Raji (cell line): ENCODE data around the gene TUBB3.

ENCODE experiments used
- POLR2A ChIP-seq: IDR thresholded peaks from 2 replicates; pipeline ENCODE4 v1.6.1; 2011; ENCODE audit warnings: low read depth, low read length, control low read depth; ENCODE audit not compliant: insufficient read depth

The TUBB3 gene

DNA sequence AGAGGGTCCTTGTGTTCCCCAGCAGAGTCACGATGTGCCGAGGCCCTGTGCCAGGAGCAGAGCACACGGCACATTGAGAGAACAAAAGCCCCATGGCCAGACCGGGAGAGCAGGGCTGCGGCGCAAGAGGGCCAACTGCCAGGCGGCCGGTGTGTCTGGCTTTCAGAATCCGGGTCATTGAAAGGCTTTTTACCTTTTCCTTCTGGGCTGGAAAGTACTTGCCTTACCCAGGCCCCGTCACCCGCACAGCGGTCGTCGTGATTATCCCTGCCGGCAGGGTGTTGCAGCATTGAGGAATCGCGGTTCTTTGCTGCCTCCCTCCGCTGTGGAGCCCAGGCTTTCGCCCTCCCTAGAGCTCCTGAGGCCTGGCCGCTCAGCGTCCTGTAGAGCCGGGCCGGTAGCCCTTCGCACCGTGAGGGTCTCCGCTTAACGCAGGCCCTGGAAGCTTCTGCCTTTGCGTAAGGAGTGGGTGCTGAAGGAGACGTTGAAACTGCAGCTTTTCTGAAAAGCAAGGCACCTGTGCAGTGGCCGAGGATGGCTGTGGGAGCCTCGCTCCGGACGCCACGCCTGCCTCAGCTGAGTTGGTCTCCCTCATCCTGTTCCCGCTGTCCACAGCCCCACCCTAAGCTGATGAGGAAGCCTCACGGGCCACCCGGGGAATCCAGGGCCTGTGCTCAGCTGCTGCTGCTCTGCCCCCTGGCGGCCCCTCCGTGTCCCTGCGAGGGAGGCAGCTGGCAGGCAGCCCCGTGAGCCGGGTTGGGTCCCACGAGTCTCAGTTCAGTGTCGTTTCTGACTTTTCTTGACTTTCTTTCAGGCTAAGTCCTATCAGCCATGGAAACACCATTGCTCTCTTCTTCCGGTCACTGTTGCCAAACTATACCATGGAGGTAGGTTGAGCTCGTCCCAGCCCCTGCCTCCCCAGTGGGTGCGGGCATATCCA is 13.1 kb upstream of the TUBB3 start:
- no peak for TF ChIP-seq POLR2A

DNA sequence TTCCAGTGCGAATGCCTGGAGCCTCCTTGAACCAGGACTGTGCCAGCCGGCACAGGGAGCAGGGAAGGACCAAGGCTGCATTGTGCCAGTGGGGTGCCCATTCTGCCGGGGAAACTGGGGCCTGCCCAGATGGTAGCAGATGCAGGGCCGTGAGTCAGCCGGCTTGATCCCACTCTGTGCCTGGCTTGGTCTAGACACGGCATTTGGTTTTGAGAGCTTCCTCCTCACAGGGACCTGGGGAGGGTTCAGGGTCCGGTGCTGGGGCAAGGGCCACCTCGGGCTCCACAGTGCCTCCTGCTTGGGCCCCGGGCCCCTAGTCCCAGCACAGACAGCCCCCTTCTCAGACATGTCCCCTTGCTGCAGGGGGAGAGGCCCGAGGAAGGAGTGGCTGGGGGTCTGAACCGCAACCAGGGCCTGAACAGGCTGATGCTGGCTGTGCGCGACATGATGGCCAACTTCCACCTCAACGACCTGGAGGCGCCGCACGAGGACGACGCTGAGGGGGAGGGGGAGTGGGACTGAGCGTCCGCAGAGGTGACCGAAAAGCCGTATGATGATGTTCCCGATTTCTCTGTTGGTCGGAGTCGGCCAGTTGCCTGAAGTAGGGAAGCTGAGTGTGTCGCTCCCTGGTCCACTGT is 12.3 kb upstream of the TUBB3 start:
- TF ChIP-seq POLR2A, result no peak

DNA sequence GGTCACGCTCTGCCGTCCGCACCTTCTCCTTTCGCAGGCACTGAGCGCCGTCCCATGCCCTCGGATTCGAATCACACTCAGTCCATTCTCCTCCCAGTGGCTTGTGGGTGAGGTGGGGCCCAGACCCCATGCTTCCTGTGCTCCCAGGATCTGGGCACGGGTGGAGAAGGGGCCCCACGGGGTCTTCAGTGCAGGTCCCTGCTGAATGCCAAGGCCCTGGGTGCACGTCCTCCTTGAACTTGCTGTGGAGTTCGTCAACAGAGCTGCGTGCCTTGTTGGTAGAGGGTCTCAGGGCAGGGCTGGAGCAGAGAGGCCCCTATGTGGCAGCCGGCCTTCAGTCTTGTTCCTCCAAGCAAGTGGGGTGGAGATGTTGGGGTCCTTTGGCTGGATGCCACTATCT is 11.8 kb upstream of the TUBB3 start:
- TF ChIP-seq POLR2A, result no peak

DNA sequence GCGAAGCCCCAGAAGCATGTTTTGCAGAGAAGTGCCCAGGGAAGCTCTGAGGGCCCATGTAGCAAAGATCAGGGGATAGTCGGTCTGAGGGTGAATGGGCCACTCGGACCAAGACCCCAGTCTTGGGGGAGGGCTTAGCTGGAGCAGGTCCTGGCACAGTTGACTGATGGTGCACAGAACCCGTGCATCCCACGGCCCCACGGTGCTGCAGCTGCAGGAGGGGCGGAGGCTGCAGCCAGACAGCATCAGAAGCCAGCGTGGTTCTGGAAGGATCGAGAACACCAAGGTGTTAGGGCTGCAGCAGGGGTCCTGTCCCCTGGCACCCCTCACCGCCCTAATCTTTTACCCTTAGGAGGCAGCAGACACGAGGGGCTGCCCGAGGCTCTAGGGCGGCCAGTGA is 11.0 kb upstream of the TUBB3 start:
- no peak for TF ChIP-seq POLR2A

DNA sequence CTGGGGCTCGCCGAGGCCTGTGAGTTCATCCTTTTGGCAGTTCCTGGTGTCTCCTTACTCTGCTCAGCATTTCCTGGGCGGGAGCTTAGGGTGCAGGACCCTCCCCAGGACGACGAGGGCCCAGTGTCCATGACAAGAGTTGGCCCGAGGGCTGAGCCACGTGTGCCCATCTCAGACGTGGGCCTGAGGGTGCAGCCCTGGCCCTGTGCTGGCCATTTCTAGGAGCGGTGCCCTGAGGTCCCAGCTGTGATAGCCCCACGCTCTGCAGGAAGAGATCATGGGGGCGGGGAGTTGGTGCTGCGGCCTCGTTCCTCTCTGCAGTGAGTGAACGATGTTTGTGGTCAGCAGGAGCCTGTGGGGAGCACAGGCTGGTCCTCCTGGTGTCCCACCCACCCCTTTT is 10.5 kb upstream of the TUBB3 start:
- no peak for TF ChIP-seq POLR2A

DNA sequence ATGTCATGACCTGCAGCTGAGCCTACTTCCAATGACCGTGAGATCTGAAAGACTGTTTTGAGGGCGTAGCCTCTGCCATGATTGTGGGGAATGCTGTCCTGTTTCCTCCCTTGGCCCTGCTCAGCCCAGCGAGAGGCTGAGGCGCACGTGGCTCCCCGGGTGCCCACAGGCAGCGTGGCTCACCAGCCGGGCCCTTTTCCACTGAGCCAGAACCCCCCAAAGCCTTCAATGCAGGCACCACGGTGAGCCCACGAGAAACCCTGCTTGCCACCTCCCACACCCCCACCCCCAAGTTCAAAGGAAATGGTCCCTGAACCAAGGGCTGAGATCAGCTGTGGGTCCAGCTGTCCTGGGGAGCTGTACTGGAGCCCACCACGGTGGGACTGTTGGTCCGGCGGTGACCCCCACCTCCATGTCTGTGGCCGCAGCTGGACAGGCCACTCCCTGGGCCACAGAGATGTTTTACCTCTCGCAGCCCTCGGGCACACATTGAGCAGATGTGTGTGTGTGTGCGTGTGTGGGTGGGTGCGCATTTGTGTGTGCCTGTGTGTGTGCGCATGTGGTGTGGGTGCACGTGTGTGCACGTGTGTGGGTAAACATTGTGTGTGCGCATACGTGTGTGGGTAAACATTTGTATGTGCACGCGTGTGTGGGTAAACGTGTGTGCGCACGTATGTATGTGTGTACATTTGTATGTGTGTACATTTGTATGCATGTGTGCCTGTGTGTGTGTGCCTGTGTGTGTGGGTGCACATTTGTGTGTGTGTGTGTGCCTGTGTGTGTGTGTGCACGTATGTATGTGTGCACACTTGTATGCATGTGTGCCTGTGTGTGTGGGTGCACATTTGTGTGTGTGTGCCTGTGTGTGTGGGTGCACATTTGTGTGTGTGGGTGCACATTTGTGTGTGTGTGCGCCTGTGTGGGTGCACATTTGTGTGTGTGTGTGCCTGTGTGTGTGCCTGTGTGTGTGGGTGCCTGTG is 9.4 kb upstream of the TUBB3 start:
- no peak for TF ChIP-seq POLR2A

DNA sequence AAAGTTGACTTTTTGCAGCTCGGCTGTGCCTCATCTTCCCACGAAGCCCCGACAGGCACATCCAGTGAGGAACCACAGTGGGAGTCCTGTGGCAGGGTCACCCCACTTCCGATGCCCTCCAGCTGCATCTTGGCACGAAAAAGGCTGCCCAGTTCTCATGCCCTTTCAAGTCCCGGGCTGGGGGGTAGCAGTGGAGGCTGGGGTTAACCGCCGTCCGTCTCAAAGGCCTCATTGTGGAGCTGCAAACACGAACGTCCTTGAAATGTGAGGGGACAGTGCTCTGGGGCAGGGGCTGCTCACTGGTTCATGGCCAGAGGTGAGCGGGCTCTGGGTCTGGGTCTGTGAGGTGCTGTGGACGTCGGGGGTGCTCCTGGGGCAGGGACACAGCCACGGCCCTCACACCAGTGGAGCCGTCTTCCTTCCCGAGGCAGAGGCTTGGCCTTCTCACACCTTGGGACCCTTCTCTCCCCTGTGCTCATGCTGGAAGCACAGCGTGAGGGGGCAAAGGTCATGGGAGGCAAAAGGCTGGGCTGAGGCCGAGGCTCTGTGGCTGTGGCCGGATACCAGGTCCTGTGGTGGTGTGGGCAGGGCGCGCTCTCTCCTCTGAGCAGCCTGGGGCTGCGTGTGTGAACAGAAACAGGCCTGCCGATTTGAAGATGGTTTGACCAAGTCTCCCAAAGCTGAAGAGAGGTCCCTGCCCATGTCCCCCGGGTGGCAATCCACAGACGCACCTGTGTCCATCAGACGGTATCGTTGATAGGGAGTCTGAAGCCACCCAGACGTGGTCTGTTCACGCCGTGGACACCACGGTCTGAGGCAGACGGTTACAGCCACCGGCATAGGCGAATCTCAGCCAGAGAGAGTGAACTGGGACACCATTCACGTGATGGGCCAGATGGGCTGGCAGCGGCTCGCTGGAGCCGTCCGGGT is 7.6 kb upstream of the TUBB3 start:
- no peak for TF ChIP-seq POLR2A

DNA sequence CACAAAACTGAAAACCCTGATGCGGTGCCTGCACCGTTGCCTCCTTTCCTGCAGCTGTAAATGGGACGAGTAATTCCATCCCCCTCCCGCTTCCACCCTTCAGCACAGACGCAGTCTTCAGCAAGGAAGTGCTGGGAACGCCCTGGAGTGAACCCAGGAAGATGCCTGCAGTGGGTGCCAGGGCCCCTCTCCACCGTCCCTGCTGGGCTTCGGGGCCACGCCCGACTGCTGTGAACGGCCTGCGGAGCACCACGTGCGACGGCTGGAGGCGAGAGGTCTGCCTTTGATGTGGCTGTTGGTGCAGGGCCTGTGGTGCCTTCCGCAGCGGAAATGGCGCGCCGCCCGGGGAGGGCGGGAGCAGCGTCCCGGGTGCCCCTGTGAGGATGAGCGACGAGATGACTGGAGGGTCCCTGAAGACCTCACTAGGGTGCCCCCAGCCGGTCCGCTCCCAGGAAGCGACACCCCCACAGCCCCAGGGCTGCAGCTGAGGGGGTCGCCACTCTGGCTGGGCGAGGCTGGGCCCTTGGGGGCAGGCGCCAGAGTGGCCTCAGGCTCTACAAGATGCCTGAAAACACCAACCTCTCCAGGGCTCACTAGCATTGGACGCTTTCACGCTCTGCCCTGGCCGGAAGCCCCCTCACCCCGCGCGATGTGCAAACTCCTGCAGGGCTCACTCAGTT is 5.2 kb upstream of the TUBB3 start:
- peak; percentile 39; the same call in 1 of the 2 replicates for TF ChIP-seq POLR2A

DNA sequence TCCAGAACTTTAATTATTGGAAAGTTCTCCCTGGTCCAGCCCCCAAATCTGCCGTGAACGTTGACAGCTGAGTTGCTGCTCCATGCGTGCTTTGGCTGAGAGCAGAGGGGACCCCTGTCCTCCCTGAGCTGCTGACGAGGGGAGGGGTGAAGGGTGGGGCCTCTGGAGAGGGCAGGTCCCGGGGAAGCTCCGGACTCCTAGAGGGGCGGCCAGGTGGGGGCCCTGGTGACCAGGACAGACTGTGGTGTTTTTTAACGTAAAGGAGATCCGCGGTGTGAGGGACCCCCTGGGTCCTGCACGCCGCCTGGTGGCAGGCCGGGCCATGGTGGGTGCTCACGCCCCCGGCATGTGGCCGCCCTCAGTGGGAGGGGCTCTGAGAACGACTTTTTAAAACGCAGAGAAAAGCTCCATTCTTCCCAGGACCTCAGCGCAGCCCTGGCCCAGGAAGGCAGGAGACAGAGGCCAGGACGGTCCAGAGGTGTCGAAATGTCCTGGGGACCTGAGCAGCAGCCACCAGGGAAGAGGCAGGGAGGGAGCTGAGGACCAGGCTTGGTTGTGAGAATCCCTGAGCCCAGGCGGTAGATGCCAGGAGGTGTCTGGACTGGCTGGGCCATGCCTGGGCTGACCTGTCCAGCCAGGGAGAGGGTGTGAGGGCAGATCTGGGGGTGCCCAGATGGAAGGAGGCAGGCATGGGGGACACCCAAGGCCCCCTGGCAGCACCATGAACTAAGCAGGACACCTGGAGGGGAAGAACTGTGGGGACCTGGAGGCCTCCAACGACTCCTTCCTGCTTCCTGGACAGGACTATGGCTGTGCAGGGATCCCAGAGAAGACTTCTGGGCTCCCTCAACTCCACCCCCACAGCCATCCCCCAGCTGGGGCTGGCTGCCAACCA is 4.4 kb upstream of the TUBB3 start, which contains the start of gene MC1R:
Gene MC1R, plus strand, starts transcription at position 410 of the 895 bp plus-strand sequence. Its CDS starts 397 bp downstream, at position 807.
- no peak for TF ChIP-seq POLR2A

DNA sequence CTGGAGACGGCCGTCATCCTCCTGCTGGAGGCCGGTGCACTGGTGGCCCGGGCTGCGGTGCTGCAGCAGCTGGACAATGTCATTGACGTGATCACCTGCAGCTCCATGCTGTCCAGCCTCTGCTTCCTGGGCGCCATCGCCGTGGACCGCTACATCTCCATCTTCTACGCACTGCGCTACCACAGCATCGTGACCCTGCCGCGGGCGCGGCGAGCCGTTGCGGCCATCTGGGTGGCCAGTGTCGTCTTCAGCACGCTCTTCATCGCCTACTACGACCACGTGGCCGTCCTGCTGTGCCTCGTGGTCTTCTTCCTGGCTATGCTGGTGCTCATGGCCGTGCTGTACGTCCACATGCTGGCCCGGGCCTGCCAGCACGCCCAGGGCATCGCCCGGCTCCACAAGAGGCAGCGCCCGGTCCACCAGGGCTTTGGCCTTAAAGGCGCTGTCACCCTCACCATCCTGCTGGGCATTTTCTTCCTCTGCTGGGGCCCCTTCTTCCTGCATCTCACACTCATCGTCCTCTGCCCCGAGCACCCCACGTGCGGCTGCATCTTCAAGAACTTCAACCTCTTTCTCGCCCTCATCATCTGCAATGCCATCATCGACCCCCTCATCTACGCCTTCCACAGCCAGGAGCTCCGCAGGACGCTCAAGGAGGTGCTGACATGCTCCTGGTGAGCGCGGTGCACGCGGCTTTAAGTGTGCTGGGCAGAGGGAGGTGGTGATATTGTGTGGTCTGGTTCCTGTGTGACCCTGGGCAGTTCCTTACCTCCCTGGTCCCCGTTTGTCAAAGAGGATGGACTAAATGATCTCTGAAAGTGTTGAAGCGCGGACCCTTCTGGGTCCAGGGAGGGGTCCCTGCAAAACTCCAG is 3.4 kb upstream of the TUBB3 start:
- TF ChIP-seq POLR2A, result no peak

DNA sequence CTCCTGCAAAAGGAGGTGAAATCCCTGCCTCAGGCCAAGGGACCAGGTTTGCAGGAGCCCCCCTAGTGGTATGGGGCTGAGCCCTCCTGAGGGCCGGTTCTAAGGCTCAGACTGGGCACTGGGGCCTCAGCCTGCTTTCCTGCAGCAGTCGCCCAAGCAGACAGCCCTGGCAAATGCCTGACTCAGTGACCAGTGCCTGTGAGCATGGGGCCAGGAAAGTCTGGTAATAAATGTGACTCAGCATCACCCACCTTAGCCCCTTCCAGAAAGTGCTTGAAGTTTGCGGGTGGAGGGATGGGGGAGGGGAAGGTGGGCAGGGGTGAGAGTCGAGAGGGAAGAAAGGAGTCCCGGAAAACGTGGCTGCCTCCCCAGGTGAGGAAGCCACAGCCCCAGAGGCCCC is 2.4 kb upstream of the TUBB3 start:
- TF ChIP-seq POLR2A, result no peak

DNA sequence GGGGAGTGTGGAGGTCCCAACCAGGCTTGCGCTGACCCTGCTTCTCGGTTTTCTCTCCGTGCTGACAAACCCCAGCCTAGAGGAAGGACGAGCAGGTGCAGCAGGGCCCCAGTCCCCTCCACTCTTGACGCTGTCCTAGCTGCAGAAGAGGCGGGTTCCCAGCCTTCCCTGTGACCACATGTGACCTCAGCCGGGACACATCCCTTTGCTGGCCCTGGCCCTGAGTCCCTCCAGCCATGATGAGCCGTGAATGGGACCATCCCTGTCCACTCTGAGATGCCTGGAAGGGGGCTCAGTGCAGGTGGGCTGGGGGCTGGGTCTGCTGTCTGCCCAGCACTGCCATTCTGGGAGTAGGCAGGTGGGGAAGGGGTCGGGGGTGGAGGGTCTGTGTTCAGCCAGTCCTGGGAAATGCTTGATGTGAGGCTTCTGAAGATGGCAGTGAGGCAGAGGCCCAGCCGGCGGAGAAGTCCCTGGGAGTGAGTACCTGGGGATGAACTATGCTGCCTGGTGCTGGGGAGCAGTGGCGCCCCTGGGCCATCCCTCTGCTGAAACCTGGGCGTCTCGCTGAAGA is 1.9 kb upstream of the TUBB3 start:
- TF ChIP-seq POLR2A, result no peak
